Body of pancreas (tissue), 4 donors: ENCODE measurements around the gene TSPOAP1. TPM values are rescaled to one million over a fixed set of nuclear protein-coding genes. Genes with fewer than 3 reads are reported as not detected.

Source experiments
- ATAC-seq: fragments of 150-250 bp; one replicate; pipeline ENCODE4 v1.9.1; 2016
- DNase-seq, 4 donors: peaks; one replicate each; pipeline ENCODE4 v3.0.0-alpha.2; 2019
- H3K27ac ChIP-seq, 4 donors: fragments of 200-600 bp; sonication (generic); 1 replicate in 3 of 4; 2 replicates in 1 of 4; pipeline versions ENCODE4 v1.5.1 to v1.6.1; 2016 to 2019; ENCODE audit warnings: mild to moderate bottlenecking in 1 of 4, mixed read lengths in 1 of 4, moderate library complexity in 1 of 4
- H3K27me3 ChIP-seq, 2 donors: fragments of 200-600 bp; sonication (generic); one replicate each; pipeline ENCODE4 v1.6.0; 2016; ENCODE audit warnings: mild to moderate bottlenecking in 1 of 2
- H3K36me3 ChIP-seq, 2 donors: fragments of 200-600 bp; sonication (generic); replicated peaks in 1 of 2; 2 replicates each; pipeline ENCODE4 v1.5.1; 2016; ENCODE audit warnings: low read depth in 2 of 2; ENCODE audit not compliant: insufficient read depth in 1 of 2
- H3K4me1 ChIP-seq: fragments of 200-600 bp; sonication (generic); one replicate; pipeline ENCODE4 v1.6.0; 2016
- H3K4me3 ChIP-seq, 2 donors: fragments of 200-600 bp; sonication (generic); 1 replicate in 1 of 2; 2 replicates in 1 of 2; pipeline ENCODE4 v1.5.1; 2016 to 2019
- H3K9me3 ChIP-seq, 3 donors: fragments of 200-600 bp; sonication (generic); 1 replicate in 2 of 3; 2 replicates in 1 of 3; pipeline ENCODE4 v1.5.1; 2016
- POLR2A ChIP-seq, 3 donors: fragments of 450-650 bp; IDR thresholded peaks; one replicate each; pipeline ENCODE4 v1.6.1; 2016; ENCODE audit warnings: antibody characterized with exemption in 3 of 3, mild to moderate bottlenecking in 2 of 3
- WGBS, 2 donors: methylation state at CpG; one replicate each; pipeline ENCODE4 v1.1.5; 2017; 5-methylcytosine and 5-hydroxymethylcytosine counted together
- intact Hi-C: fragments of 100-400 bp; cut with DNase I; formaldehyde crosslinking; loops from one replicate; pipeline ENCODE4 v1.15.1; 2023
- total RNA-seq, 2 donors: library from RNA; depleted of rRNA; stranded (reverse); fragments of >200 nt; gene quantifications; one replicate each; pipeline ENCODE4 v1.1.0, GENCODE V29; 2016
- TF ChIP-seq, protein P1 (sequence below), 7 experiments: fragments of 450-650 bp in 4 of 7; fragments of 200-600 bp in 3 of 7; sonication (generic) in 3 of 7; IDR thresholded peaks; one replicate each; pipeline ENCODE4 v1.5.1; 2016 to 2019; ENCODE audit warnings: antibody characterized with exemption in 7 of 7

Gene TSPOAP1
- total RNA-seq, 2 donors from 2014 or later = 21.0 to 22.7 TPM

DNA sequence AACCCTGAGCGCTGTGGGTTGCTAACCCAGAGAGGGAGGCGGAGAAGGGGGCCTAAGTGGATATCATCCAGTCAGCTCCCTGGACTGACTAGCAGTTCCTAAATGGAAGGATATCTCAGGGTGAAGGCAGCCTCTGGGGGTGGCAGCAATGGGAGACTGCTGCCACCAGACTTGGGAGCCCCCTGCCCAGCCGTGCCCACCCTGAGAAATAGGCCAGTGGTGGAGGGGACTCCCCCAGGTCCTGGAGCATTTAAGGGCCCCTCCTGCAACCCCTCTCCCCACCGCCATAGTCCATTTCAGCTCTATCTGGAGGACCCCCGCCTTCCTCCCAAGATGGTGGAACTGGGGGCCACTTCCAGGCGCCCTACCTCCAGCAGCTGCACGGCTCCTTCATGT is 8.4 kb downstream of the TSPOAP1 start:
- Histone ChIP-seq H3K36me3 (no peaks in the 10 kb centered on the region), H3K27me3 (no peaks in the 10 kb centered on the region), H3K4me3 (no peak overlapping the region), H3K4me1 (peaks cover 12% of the 10 kb centered on the region), H3K9me3 (no peaks in the 10 kb centered on the region), H3K27ac (no peak overlapping the region)
- no peak for TF ChIP-seq POLR2A (IDR thresholded peaks at IDR 0.05)
- TF ChIP-seq, protein P1, sequence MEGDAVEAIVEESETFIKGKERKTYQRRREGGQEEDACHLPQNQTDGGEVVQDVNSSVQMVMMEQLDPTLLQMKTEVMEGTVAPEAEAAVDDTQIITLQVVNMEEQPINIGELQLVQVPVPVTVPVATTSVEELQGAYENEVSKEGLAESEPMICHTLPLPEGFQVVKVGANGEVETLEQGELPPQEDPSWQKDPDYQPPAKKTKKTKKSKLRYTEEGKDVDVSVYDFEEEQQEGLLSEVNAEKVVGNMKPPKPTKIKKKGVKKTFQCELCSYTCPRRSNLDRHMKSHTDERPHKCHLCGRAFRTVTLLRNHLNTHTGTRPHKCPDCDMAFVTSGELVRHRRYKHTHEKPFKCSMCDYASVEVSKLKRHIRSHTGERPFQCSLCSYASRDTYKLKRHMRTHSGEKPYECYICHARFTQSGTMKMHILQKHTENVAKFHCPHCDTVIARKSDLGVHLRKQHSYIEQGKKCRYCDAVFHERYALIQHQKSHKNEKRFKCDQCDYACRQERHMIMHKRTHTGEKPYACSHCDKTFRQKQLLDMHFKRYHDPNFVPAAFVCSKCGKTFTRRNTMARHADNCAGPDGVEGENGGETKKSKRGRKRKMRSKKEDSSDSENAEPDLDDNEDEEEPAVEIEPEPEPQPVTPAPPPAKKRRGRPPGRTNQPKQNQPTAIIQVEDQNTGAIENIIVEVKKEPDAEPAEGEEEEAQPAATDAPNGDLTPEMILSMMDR (IDR thresholded peaks at IDR 0.05) = no peak
- 85 to 91% methylated on average over 2 to 7 of the region's 7 CpGs for WGBS, 2 donors
- DNase-seq = no peak
- ATAC-seq = no peak
- intact Hi-C loops = no loop called here

DNA sequence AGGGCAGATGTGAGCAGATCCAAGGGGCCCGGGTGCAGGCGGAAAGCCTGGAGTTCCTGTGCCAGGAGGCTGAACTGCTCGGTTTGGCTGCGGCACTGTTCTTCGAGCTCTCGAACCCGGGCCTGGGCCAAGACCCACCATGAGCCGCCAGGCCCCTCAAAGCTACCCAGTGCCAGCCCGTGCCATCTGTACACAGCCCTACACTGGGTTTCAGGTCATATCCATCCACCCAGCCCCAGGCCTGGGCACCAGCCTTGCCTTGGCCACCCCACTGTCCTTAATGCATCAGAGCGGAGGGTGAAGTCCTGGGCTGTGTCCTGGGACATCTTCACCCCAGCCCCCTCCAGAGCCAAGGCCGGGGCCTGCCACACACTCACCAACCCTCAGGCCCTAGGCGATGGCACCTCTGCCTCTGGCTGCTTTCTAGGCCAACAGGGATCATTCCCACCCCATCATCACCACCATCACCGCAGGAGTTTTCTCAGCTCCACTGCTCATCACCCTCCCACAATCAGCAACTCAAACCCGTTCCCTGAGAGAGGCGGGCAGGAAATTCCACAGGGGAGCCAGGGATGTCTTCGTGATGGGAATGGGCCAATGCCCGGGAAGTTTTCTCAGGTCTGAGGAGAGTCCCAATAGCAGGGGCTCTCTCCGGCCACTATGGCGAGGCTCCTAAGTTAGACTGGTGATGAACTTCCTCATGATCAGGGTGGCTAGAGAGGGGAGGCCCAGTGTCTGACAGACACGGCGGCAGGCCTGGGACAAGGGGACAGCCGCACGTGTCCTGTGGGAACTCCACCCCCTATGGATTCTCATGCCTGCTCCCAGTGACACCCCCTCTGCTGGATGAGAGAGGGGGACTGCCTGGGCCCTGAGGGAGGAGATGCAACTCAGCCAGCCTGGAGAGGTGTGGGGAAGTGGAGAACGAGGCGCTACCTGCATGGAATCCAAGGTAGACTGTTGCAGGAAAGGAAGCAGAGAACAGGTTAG is 9.1 kb downstream of the TSPOAP1 start:
- Histone ChIP-seq H3K36me3 (no peaks in the 10 kb centered on the region), H3K27me3 (no peaks in the 10 kb centered on the region), H3K9me3 (no peaks in the 10 kb centered on the region), H3K27ac (no peak overlapping the region), H3K4me3 (no peak overlapping the region), H3K4me1 (peaks cover 10% of the 10 kb centered on the region)
- intact Hi-C loops = loop anchor here (5.0 kb wide), 1 partner anchor 128 kb away; no protein-coding TSS in a partner anchor
- 83 to 86% methylated on average over 16 to 25 of the region's 25 CpGs for WGBS, 2 donors
- peak in 1 of 4 donors; percentile 8 for DNase-seq
- ATAC-seq = no peak
- TF ChIP-seq, protein P1 (IDR thresholded peaks at IDR 0.05) = no peak
- no peak for TF ChIP-seq POLR2A (IDR thresholded peaks at IDR 0.05)

GRCh38 chr17:58318627-58319172 is 9.9 kb downstream of the TSPOAP1 start:
- H3K27ac ChIP-seq = no peak overlapping the region
- H3K4me1 ChIP-seq = peaks cover 5% of the 10 kb centered on the region
- H3K9me3 ChIP-seq = no peaks in the 10 kb centered on the region
- H3K36me3 ChIP-seq = no peaks in the 10 kb centered on the region
- peak in 1 of 4 donors; percentile 4 for DNase-seq
- no peaks in the 10 kb centered on the region for H3K27me3 ChIP-seq
- TF ChIP-seq, protein P1 (IDR thresholded peaks at IDR 0.05) = no peak
- TF ChIP-seq POLR2A (IDR thresholded peaks at IDR 0.05) = no peak
- intact Hi-C loops = loop anchor here (5.0 kb wide), 1 partner anchor 129 kb away; no protein-coding TSS in a partner anchor
- no peak for ATAC-seq
- WGBS, 2 donors = 68 to 85% methylated on average over 6 to 7 of the region's 7 CpGs
- H3K4me3 ChIP-seq = no peak overlapping the region

- TF ChIP-seq, protein P1 (IDR thresholded peaks at IDR 0.05) = no peak
- TF ChIP-seq POLR2A (IDR thresholded peaks at IDR 0.05) = no peak
- Histone ChIP-seq H3K9me3 (no peaks in the 10 kb centered on the region), H3K27ac (no peak overlapping the region), H3K36me3 (no peaks in the 10 kb centered on the region), H3K27me3 (no peaks in the 10 kb centered on the region), H3K4me1 (no peaks in the 10 kb centered on the region), H3K4me3 (no peak overlapping the region)
- intact Hi-C loops = loop anchor here (5.0 kb wide), 1 partner anchor 129 kb away; no protein-coding TSS in a partner anchor
- 86 to 89% methylated on average over 9 of the region's 9 CpGs for WGBS, 2 donors
- no peak for ATAC-seq
- DNase-seq = peak in 1 of 4 donors; percentile 9
Measured at GRCh38 chr17:58318065-58318481, 10.5 kb downstream of the TSPOAP1 start.
